ENCODE results near the gene CFAP20DC. TPM values are rescaled to one million over a fixed set of nuclear protein-coding genes. Genes with fewer than 3 reads are reported as not detected.
"Not testable (repeated sequence)": the region's sequence is repeated elsewhere in the genome, so short reads cannot be mapped to it uniquely, and the experiment has no call there.

Gene CFAP20DC
- total RNA-seq, 6 donors from 2014 or later, result 0.30 to 4.3 (median 0.37) TPM; not detected in 1

- DNase-seq (no peak), ATAC-seq (ENCODE audit: low FRiP score in 2 of 2) (no peak)
- WGBS, 2 donors, result 73 to 74% methylated on average over 1 of the region's 1 CpG
- Histone ChIP-seq H3K4me3 (no peak overlapping the region), H3K36me3 (no peaks in the 10 kb centered on the region), H3K27me3 (no peaks in the 10 kb centered on the region), H3K9me3 (no peaks in the 10 kb centered on the region), H3K4me1 (no peaks in the 10 kb centered on the region), H3K27ac (no peak overlapping the region)
- TF ChIP-seq POLR2AphosphoS5 (IDR thresholded peaks at IDR 0.05) (no peak), EP300 (IDR thresholded peaks at IDR 0.05) (no peak)
Observed at GRCh38 chr3:58924578-58924977, 125.2 kb downstream of the CFAP20DC start.

- TF ChIP-seq CTCF (IDR thresholded peaks at IDR 0.05) (no peak), EP300 (IDR thresholded peaks at IDR 0.05) (no peak), POLR2AphosphoS5 (IDR thresholded peaks at IDR 0.05) (no peak), POLR2A (IDR thresholded peaks at IDR 0.05) (no peak)
- Histone ChIP-seq H3K9me3 (no peaks in the 10 kb centered on the region), H3K4me1 (peaks cover 0 to 16% (median 12%) of the 10 kb centered on the region in 4 donors), H3K27me3 (no peaks in the 10 kb centered on the region), H3K27ac (peak overlapping the region in 2 of 4 donors; percentile 2 to 68), H3K36me3 (no peaks in the 10 kb centered on the region), H3K4me3 (no peak overlapping the region)
- DNase-seq, result no peak
- no peak for ATAC-seq (ENCODE audit: low FRiP score in 2 of 2)
- WGBS, 2 donors, result 71 to 81% methylated on average over 1 of the region's 1 CpG
Observed at GRCh38 chr3:58900386-58900785, 149.4 kb downstream of the CFAP20DC start.

GRCh38 chr3:58899953-58900298 is 149.9 kb downstream of the CFAP20DC start:
- no peak for ATAC-seq (ENCODE audit: low FRiP score in 2 of 2)
- peak overlapping the region in 2 of 4 donors; percentile 2 to 68 for H3K27ac ChIP-seq
- no peak for DNase-seq

GRCh38 chr3:58899159-58899952 is 150.5 kb downstream of the CFAP20DC start:
- Histone ChIP-seq H3K27ac (peak overlapping the region; percentile 2 to 72 (median 62)), H3K4me1 (peaks cover 0 to 16% (median 12%) of the 10 kb centered on the region in 4 donors), H3K27me3 (no peaks in the 10 kb centered on the region), H3K9me3 (peaks cover 0 to 4% (median 0%) of the 10 kb centered on the region in 4 donors), H3K36me3 (no peaks in the 10 kb centered on the region), H3K4me3 (no peak overlapping the region)
- ATAC-seq (ENCODE audit: low FRiP score in 2 of 2) (peak; percentile 36 to 78), DNase-seq (peak in 1 of 2 donors; percentile 47)
- TF ChIP-seq CTCF (IDR thresholded peaks at IDR 0.05) (no peak), POLR2AphosphoS5 (IDR thresholded peaks at IDR 0.05) (peak in 1 of 2 donors; percentile 70), EP300 (IDR thresholded peaks at IDR 0.05) (peak in 2 of 4 donors; percentile 65 to 67)
- WGBS, 2 donors, result 13 to 22% methylated on average over 6 of the region's 8 CpGs

More at GRCh38 chr3:58899953-58900298, 149.9 kb downstream of the CFAP20DC start:
- no peaks in the 10 kb centered on the region for H3K36me3 ChIP-seq
- no peak for TF ChIP-seq POLR2AphosphoS5 (IDR thresholded peaks at IDR 0.05)
- peaks cover 0 to 2% (median 0%) of the 10 kb centered on the region in 4 donors for H3K9me3 ChIP-seq
- WGBS, 2 donors, result 26 to 29% methylated on average over 2 of the region's 2 CpGs
- no peaks in the 10 kb centered on the region for H3K27me3 ChIP-seq
- peaks cover 0 to 16% (median 12%) of the 10 kb centered on the region in 4 donors for H3K4me1 ChIP-seq
- no peak overlapping the region for H3K4me3 ChIP-seq

GRCh38 chr3:58898513-58898912 is 151.3 kb downstream of the CFAP20DC start:
- H3K36me3 ChIP-seq, result no peaks in the 10 kb centered on the region
- peaks cover 0 to 16% (median 12%) of the 10 kb centered on the region in 4 donors for H3K4me1 ChIP-seq
- H3K4me3 ChIP-seq, result no peak overlapping the region
- no peaks in the 10 kb centered on the region for H3K27me3 ChIP-seq
- H3K27ac ChIP-seq, result peak overlapping the region in 3 of 4 donors; percentile 57 to 72 (median 66)
- WGBS, 2 donors, result 80 to 91% methylated on average over 2 of the region's 2 CpGs
- H3K9me3 ChIP-seq, result peaks cover 0 to 4% (median 0%) of the 10 kb centered on the region in 4 donors
- ATAC-seq (ENCODE audit: low FRiP score in 2 of 2), result no peak
- TF ChIP-seq CTCF (IDR thresholded peaks at IDR 0.05), result no peak
- no peak for DNase-seq

- Histone ChIP-seq H3K9me3 (peaks cover 0 to 4% (median 0%) of the 10 kb centered on the region in 4 donors), H3K36me3 (no peaks in the 10 kb centered on the region), H3K27me3 (no peaks in the 10 kb centered on the region), H3K4me1 (peaks cover 0 to 16% (median 12%) of the 10 kb centered on the region in 4 donors), H3K4me3 (no peak overlapping the region), H3K27ac (peak overlapping the region in 1 of 4 donors; percentile 4)
- no peak for ATAC-seq (ENCODE audit: low FRiP score in 2 of 2)
- no peak for TF ChIP-seq CTCF (IDR thresholded peaks at IDR 0.05)
- DNase-seq, result no peak
- 53 to 71% methylated on average over 4 of the region's 4 CpGs for WGBS, 2 donors
Observed at GRCh38 chr3:58897646-58898045, 152.2 kb downstream of the CFAP20DC start.

- H3K27ac ChIP-seq; H3K4me3 ChIP-seq; H3K27me3 ChIP-seq; H3K36me3 ChIP-seq; DNase-seq; H3K9me3 ChIP-seq; ATAC-seq (ENCODE audit: low FRiP score in 2 of 2): not testable (repeated sequence)
- 92 to 97% methylated on average over 5 of the region's 5 CpGs for WGBS, 2 donors
- H3K4me1 ChIP-seq, result peaks cover 0 to 16% (median 12%) of the 10 kb centered on the region in 4 donors
Observed at GRCh38 chr3:58895678-58896077, 154.1 kb downstream of the CFAP20DC start.

- not testable (repeated sequence) for H3K4me1 ChIP-seq; DNase-seq; ATAC-seq (ENCODE audit: low FRiP score in 2 of 2); H3K4me3 ChIP-seq; H3K9me3 ChIP-seq; H3K27me3 ChIP-seq; H3K27ac ChIP-seq; H3K36me3 ChIP-seq
- 58 to 69% methylated on average over 2 of the region's 2 CpGs for WGBS, 2 donors
Observed at GRCh38 chr3:58892526-58892925, 157.3 kb downstream of the CFAP20DC start.
